HG02759 (cell line): ENCODE results near the gene KBTBD12.
"Not testable (repeated sequence)": the region's sequence is repeated elsewhere in the genome, so short reads cannot be mapped to it uniquely, and the experiment has no call there.

Experiments
- ATAC-seq: cut with Tn5 transposase; IDR thresholded peaks from one replicate; pipeline ENCODE4 v1.9.1; 2021; ENCODE audit warnings: mild to moderate bottlenecking, moderate library complexity; ENCODE audit not compliant: unreplicated experiment

Gene KBTBD12

GRCh38 chr3:127915115-127915936 is at the start of gene KBTBD12:
KBTBD12 (plus strand) TSS chr3:127915232; CDS start chr3:127923062, 7,830 bp downstream.
- no peak for ATAC-seq

DNA sequence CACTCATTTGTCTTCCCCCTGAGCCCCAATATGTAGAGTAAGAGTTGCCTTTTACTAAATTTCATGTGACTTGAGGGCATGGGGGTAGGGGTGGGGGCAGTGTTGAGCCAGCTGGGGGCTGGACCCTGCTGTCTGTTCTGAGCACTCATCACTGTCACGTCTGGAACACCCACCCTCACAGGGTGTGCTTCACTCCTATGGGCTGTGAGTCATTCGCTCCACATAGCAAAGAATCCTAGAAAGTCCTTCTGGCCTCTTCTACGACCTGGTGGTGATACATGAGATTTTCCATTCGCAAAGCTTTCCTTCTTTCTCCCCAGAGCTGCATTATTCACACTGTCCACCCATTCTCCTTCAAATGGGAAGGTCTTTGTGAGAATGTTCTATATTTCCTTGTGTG is 49.1 kb upstream of the KBTBD12 start:
- no peak for ATAC-seq

GRCh38 chr3:127867412-127867811 is 47.6 kb upstream of the KBTBD12 start:
- ATAC-seq: no peak

DNA sequence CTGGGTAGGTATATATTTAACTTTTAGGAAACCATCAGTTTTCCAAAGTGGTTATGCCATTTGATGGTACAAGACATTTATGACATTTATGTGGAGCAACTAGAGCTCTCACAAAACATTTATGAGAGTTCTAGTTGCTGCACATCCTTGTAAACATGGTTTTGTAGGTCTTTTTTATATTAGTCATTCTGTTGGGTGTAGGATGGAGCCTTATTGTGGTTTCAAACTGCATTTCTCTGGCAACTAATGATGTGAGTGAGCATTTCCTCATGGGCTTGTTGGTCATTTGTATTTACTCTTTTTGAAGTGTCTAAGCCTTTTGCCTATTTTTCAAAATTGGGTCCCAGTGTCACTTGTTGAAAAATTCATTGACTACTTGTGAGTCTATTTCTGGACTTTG is 47.0 kb upstream of the KBTBD12 start:
- ATAC-seq: no peak

- ATAC-seq: no peak
Measured at GRCh38 chr3:127870156-127870555, 44.9 kb upstream of the KBTBD12 start.

DNA sequence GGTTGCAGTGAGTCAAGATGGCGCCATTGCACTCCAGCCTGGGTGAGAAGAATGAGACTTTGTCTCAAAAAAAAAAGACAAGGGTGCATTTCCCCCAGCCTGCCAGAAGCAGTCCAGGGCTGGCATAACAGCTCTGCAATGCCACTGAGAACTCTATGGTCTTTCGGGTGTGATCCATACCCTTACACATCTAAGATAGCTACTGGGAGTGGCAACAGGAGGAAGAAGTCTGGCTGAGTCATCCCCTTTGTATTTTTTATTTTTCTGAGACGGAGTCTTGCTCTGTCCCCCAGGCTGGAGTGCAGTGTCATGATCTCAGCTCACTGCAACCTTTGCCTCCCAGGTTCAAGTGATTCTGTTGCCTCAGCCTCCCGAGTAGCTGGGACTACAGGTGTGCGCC is 40.9 kb upstream of the KBTBD12 start:
- not testable (repeated sequence) for ATAC-seq

DNA sequence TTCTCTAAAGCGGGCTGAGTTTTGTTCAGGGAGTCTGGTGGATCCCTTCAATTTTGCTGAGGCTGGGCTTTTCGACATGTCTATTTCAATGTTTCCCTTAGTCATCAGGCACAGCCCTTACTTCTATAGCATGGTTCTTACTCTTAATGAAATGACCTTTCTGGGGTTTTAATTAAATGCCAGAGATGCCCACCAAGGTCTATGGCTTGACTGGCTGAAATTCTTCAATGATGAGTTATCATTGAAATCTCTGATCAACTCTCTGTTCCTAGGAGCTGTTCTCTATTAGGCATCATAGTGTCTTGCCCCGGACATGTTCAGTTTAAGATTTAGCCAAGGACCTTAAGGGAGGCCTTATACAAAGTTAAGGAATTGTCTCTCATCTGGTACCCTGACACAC is 33.4 kb upstream of the KBTBD12 start:
- ATAC-seq: no peak

DNA sequence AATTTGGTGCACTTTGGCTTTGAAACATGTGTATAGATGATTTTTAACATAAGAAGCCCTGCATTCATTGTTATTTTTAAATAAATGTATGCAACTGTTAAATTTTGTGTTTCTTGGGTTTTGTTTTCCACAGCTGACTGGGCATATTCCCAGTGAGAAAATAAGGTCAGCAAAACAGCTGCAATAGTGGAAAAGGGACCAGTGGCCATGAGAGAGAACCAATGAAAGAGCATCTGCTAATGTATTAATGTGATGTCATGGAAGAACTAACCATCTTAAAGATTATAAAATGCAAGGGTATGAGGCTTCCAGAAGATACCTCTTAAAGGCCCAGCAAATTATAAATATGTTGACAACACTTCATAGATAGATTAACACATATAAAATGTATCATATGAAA is 31.0 kb upstream of the KBTBD12 start:
- no peak for ATAC-seq

GRCh38 chr3:127886231-127886955 is 28.6 kb upstream of the KBTBD12 start:
- ATAC-seq: no peak

DNA sequence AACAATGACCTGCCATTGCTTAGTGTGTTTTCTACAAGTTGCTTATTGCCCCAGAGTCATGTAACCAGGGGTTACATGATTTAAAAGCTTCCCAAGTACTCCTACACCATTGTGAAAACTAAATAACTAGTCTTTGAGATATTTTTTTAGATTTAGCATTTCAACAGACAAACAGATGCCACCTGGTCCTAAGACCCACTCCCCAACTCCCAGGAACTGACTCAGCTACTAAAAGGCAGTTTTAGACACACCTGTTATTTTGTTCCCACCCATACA is 28.1 kb upstream of the KBTBD12 start:
- no peak for ATAC-seq

DNA sequence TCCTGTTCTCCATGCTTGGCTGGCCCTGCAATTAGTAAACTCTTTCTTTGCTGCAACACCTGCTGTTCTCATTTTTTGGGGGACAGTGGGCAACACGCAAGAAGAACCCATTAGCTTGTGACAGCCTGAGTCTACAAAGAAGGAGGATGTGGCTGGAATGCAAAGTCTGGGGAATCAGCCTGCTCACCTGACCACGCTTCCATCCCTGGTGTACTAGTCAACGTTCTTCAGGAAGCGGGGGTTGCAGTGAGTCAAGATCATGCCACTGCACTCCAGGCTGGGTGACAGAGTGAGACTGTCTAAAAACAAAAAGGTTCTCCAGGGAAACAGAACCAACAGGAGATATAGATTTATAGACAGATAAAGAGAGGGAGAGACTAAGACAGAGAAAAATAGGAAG is 27.7 kb upstream of the KBTBD12 start:
- no peak for ATAC-seq

DNA sequence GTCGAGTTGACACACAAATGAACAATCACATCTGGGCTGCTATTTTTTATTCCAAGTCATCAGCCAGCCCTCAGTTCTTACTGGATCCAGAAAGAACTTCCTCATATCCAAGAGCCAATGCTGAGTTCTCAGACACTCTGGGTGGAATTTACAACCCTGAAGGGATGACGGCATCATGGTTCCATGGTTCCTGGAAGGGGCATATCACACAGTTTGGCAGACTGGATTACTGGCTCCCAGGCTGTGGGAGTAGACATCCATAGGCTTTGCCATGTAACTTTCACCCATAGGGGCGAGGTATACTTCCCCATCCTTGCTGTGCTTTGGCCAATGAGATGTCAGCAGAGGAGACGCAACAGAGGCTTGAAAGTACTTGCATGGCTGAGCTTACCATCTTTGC is 26.9 kb upstream of the KBTBD12 start:
- ATAC-seq: no peak

DNA sequence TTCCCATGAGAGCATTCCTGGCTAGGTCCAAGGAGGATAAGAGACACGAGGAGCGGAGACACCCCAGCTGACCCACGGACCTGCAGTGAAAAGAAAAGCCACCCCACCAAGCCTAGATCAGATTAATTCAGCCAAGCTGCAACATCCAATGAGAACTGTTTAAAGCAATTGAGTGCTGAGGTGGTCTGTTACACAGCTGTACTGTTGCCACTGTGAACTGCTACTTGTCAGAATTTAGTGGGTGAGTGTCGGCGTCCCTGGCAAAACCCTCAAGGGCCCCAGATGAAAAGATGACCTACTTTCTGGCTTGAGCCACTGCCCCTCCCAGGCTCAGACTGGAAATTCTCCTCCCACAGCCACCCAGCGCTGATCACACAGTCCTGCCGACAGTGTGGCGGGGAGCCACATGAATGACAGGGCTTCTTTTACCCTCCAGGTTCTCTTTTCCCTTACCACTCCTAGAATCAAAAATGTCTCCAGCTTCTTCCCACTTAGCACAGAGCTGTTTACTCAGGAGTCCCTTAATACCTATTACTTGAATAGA is 26.4 kb upstream of the KBTBD12 start:
- ATAC-seq: no peak

DNA sequence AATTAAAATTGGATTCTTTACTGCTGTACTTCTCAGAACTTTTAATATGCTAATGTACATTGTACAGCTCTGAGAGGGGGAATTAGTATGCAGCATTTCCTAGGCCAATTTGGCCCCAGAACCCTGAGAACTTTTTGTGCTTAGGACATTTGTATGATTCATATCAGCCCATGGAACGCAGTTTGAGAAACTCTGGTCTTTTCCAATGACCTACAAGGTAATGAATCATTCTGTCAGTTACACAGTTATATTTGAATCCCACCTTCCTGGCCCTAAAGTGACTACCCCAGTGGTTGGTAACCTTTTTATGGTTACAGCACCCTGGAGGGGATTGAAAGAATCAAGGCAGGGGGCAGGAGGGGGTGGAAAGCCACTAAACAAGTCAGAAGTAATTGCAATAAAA is 25.6 kb upstream of the KBTBD12 start:
- ATAC-seq: no peak

- ATAC-seq: no peak
Measured at GRCh38 chr3:127889976-127890650, 24.9 kb upstream of the KBTBD12 start.

DNA sequence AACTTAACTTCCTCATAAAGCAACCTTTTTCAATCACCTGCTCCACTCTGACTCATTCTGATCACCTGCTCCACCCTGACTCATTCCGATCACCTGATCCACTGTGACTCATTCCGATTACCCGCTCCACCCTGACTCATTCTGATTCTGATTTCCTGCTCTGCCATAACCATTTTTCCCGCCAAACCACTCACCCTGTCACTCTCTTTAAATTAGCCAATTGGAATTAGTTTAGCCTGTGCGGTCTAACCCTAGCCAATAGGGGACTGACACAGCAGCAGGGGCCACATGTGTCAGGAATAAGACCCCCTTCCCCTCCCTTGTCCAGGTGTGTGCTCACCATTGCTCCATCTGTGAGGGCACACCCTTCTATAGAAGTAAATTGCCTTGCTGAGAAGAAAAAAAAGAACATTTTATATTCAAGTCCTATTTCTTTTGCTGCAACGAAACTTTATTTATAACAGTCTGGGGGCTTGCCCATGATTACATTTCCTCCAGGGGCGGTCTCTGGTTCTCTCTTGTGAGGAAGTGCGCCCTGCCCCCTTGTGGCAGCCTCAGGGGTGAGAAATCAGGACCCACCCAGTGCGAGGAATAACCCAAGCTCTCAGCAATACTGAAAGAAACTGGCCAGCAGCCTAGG is 24.3 kb upstream of the KBTBD12 start:
- not testable (repeated sequence) for ATAC-seq

GRCh38 chr3:127894481-127894880 is 20.6 kb upstream of the KBTBD12 start:
- ATAC-seq: no peak

DNA sequence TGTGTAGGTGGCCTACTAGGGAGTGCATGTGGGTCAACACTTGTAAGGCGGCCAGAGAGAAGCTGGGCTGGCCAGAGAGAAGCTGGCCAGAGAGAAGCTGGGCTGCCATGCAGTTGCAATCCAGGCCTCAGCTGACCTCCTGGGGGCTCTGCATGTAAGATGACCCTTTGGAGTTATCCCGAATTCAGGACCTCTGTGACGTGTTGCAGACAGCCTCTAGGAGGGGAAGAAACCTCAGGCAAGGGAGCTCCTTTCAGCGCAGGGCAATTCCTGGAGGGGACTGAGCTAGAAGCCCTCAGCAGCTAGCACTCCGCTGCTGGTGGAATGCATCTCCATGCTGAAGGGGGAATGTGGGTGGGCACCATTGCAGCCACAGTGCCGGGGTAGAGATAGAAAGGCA is 15.8 kb upstream of the KBTBD12 start:
- ATAC-seq: no peak

DNA sequence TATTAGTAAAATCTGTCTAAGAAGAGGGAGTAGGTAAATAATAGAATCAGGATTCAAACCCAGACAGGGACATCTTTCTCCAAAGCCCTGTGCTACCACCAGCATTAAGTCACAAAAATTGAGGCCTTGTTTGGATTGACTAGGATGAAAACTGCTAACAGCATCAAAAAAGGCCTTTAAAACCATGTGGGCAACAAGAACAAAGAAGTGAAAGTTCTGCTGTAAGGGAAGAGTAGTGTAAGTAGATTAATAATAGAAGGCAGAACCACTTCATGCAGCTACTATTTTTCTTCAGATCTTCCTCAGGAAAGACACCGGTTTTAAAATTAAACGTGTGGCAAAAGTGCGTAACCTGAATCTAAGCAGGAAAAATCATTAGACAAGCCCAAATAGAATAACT is 15.3 kb upstream of the KBTBD12 start:
- no peak for ATAC-seq

GRCh38 chr3:127900536-127900935 is 14.5 kb upstream of the KBTBD12 start:
- no peak for ATAC-seq

GRCh38 chr3:127902486-127902885 is 12.5 kb upstream of the KBTBD12 start:
- ATAC-seq: no peak
